HL-60/S4 treated with phorbol 12-myristate 13-acetate at 8.2 ng/mL for 4 days and 3 days (cell line): Measurements from ENCODE around the gene FZD7.

ENCODE experiments used
- in situ Hi-C: fragments of 300-500 bp; cut with MboI; formaldehyde crosslinking; loops from 2 replicates; pipeline ENCODE4 v1.15.0; 2022; ENCODE audit warnings: low sequenced_read_pairs

The FZD7 gene

GRCh38 chr2:202035941-202036372 lies 2.3 kb downstream of the FZD7 start:
- in situ Hi-C loops, result no loop called here

- in situ Hi-C loops, result no loop called here
These were observed 3.0 kb downstream of the FZD7 start for GRCh38 chr2:202036601-202037037.

- in situ Hi-C loops, result no loop called here
These were observed 3.4 kb downstream of the FZD7 start for GRCh38 chr2:202037086-202037485.

- in situ Hi-C loops, result no loop called here
These were observed 5.0 kb downstream of the FZD7 start for GRCh38 chr2:202038471-202039277.

- in situ Hi-C loops, result no loop called here
These were observed 5.8 kb downstream of the FZD7 start for GRCh38 chr2:202039278-202040078.

GRCh38 chr2:202040079-202040844 lies 6.6 kb downstream of the FZD7 start:
- in situ Hi-C loops, result no loop called here

- in situ Hi-C loops, result no loop called here
These were observed 8.8 kb downstream of the FZD7 start for GRCh38 chr2:202042444-202042843.

GRCh38 chr2:202043475-202043874 lies 9.8 kb downstream of the FZD7 start:
- in situ Hi-C loops, result no loop called here

- in situ Hi-C loops, result no loop called here
These were observed 11.1 kb downstream of the FZD7 start for GRCh38 chr2:202044777-202045176.

GRCh38 chr2:202046572-202046971 lies 12.9 kb downstream of the FZD7 start:
- in situ Hi-C loops, result no loop called here

GRCh38 chr2:202049092-202049728 lies 15.6 kb downstream of the FZD7 start:
- in situ Hi-C loops, result no loop called here

GRCh38 chr2:202049840-202050239 lies 16.2 kb downstream of the FZD7 start:
- in situ Hi-C loops, result no loop called here

GRCh38 chr2:202050652-202051051 lies 17.0 kb downstream of the FZD7 start:
- in situ Hi-C loops, result no loop called here

GRCh38 chr2:202051499-202052161 lies 18.0 kb downstream of the FZD7 start:
- in situ Hi-C loops, result no loop called here

GRCh38 chr2:202052235-202052634 lies 18.6 kb downstream of the FZD7 start:
- in situ Hi-C loops, result no loop called here

GRCh38 chr2:202054679-202055078 lies 21.0 kb downstream of the FZD7 start:
- in situ Hi-C loops, result no loop called here

GRCh38 chr2:202056611-202057010 lies 23.0 kb downstream of the FZD7 start:
- in situ Hi-C loops, result no loop called here

GRCh38 chr2:202060218-202060617 lies 26.6 kb downstream of the FZD7 start:
- in situ Hi-C loops, result no loop called here

GRCh38 chr2:202061695-202062094 lies 28.0 kb downstream of the FZD7 start:
- in situ Hi-C loops, result no loop called here

- in situ Hi-C loops, result no loop called here
These were observed 30.7 kb downstream of the FZD7 start for GRCh38 chr2:202064171-202064880.
